Measurements from ENCODE around the gene RNU4-1. TPM values are rescaled to one million over a fixed set of nuclear protein-coding genes. Genes with fewer than 3 reads are reported as not detected.
"Not testable (repeated sequence)": the region's sequence is repeated elsewhere in the genome, so short reads cannot be mapped to it uniquely, and the experiment has no call there.

Gene RNU4-1
- total RNA-seq, 3 donors from 2014 or later (not counting 1 experiment from before 2014, with no cell fraction given): 768 to 1,610 (median 1,101) TPM

GRCh38 chr12:120252071-120252906 lies 40.7 kb downstream of the RNU4-1 start:
- intact Hi-C loops (cut with micrococcal nuclease): loop anchor here (1.0 to 2.0 kb wide), 3 partner anchors 10 to 39 kb away; partner anchors contain the start of gene RNU4-2
- peak overlapping the region; percentile 89 to 94 for H3K27ac Mint-ChIP-seq

DNA sequence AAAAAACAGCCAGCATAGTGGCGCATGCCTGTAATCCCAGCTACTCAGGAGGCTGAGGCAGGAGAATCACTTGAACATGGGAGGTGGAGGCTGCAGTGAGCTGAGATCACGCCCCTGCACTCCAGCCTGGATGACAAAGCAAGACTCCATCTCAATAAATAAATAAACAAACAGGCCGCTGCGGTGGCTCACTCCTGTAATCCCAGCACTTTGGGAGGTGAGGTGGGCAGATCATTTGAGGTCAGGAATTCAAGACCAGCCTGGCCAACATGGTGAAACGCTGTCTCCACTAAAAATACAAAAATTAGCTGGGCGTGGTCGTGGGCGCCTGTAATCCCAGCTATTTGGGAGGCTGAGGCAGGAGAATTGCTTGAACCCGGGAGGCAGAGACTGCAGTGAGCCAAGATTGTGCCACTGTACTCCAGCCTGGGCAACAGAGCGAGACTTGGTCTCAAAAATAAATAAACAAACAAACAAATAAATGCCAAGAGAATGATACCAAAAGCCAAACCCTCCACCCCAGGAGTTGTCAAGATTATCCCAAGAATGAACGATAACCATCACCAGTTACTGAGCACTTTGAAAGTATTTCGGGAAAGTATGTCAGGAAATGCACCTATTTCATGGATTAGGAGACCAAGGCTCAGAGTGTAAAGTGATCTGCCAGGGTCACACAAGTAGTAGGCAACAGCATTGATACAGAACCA lies 41.5 kb downstream of the RNU4-1 start:
- intact Hi-C loops (cut with micrococcal nuclease): loop anchor here (1.0 to 2.0 kb wide), 3 partner anchors 11 to 40 kb away; partner anchors contain the start of gene RNU4-2
- not testable (repeated sequence) for H3K9me3 ChIP-seq (ENCODE audit: control insufficient read depth, insufficient read depth, low read length); H3K36me3 ChIP-seq (ENCODE audit: control insufficient read depth, insufficient read depth, low read length); DNase-seq; H3K4me3 ChIP-seq (ENCODE audit: low read length); H3K27me3 ChIP-seq (ENCODE audit: control insufficient read depth, insufficient read depth, low read length); H3K9me3 Mint-ChIP-seq; H3K36me3 Mint-ChIP-seq; H3K27me3 Mint-ChIP-seq (ENCODE audit: low read depth in 2 of 2); ATAC-seq
- 70% methylated on average over 12 of the region's 12 CpGs for WGBS (ENCODE audit: insufficient coverage)
- Mint-ChIP-seq H3K27ac (peak overlapping the region; percentile 89 to 94), H3K4me1 (peaks cover 84 to 85% of the 10 kb centered on the region in 2 donors), H3K4me3 (peak overlapping the region; percentile 89)
- Histone ChIP-seq H3K4me1 (ENCODE audit: control insufficient read depth, insufficient read depth, low read length) (peaks cover 97% of the 10 kb centered on the region), H3K27ac (ENCODE audit: low read length) (peak overlapping the region; percentile 93)

More at GRCh38 chr12:120252071-120252906, 40.7 kb downstream of the RNU4-1 start:
- ATAC-seq (peak; percentile 65 to 88 (median 84)), DNase-seq (peak; percentile 74 to 94)
- no peaks in the 10 kb centered on the region for H3K9me3 ChIP-seq (ENCODE audit: control insufficient read depth, insufficient read depth, low read length)
- Mint-ChIP-seq H3K4me1 (peaks cover 86 to 88% of the 10 kb centered on the region in 2 donors), H3K4me3 (peak overlapping the region; percentile 89), H3K36me3 (peaks cover 9% of the 10 kb centered on the region), H3K27me3 (ENCODE audit: low read depth in 2 of 2) (no peaks in the 10 kb centered on the region), H3K9me3 (no peaks in the 10 kb centered on the region)
- peak overlapping the region; percentile 16 for H3K4me3 ChIP-seq (ENCODE audit: low read length)
- no peaks in the 10 kb centered on the region for H3K27me3 ChIP-seq (ENCODE audit: control insufficient read depth, insufficient read depth, low read length)
- peaks cover 98% of the 10 kb centered on the region for H3K4me1 ChIP-seq (ENCODE audit: control insufficient read depth, insufficient read depth, low read length)
- H3K27ac ChIP-seq (ENCODE audit: low read length): peak overlapping the region; percentile 93
- no peak for TF ChIP-seq CTCF (IDR thresholded peaks at IDR 0.05)
- peaks cover 10% of the 10 kb centered on the region for H3K36me3 ChIP-seq (ENCODE audit: control insufficient read depth, insufficient read depth, low read length)
- WGBS (ENCODE audit: insufficient coverage): 27% methylated on average over 10 of the region's 12 CpGs

GRCh38 chr12:120249875-120250795 lies 42.9 kb downstream of the RNU4-1 start:
- intact Hi-C loops (cut with micrococcal nuclease): no loop called here
- TF ChIP-seq CTCF (IDR thresholded peaks at IDR 0.05): no peak
- Mint-ChIP-seq H3K9me3 (no peaks in the 10 kb centered on the region), H3K4me3 (peak overlapping the region; percentile 89), H3K36me3 (peaks cover 7% of the 10 kb centered on the region), H3K27me3 (ENCODE audit: low read depth in 2 of 2) (no peaks in the 10 kb centered on the region), H3K4me1 (peaks cover 83% of the 10 kb centered on the region in 2 donors), H3K27ac (peak overlapping the region; percentile 89 to 94)
- no peaks in the 10 kb centered on the region for H3K9me3 ChIP-seq (ENCODE audit: control insufficient read depth, insufficient read depth, low read length)
- peak overlapping the region; percentile 93 for H3K27ac ChIP-seq (ENCODE audit: low read length)
- 50% methylated on average over 7 of the region's 8 CpGs for WGBS (ENCODE audit: insufficient coverage)
- H3K4me1 ChIP-seq (ENCODE audit: control insufficient read depth, insufficient read depth, low read length): peaks cover 96% of the 10 kb centered on the region
- H3K4me3 ChIP-seq (ENCODE audit: low read length): peak overlapping the region; percentile 16
- ATAC-seq (peak; percentile 8 to 22 (median 16)), DNase-seq (peak; percentile 63 to 72)
- H3K36me3 ChIP-seq (ENCODE audit: control insufficient read depth, insufficient read depth, low read length): peaks cover 5% of the 10 kb centered on the region
- H3K27me3 ChIP-seq (ENCODE audit: control insufficient read depth, insufficient read depth, low read length): no peaks in the 10 kb centered on the region

Measured in natural killer cell (primary cell).